ENCODE data around the gene UBE2Q2.
A peak's percentile ranks its signal among the peaks of the same experiment; 100 is the strongest.

UBE2Q2 gene

GRCh38 chr15:75943713-75944215 is 100.5 kb downstream of the UBE2Q2 start:
- Histone ChIP-seq H4K8ac (ENCODE audit: low read length) (no peak overlapping the region), H3K4me1 (ENCODE audit: control insufficient read depth, insufficient read depth, low read depth, low read length) (no peaks in the 10 kb centered on the region), H3K36me3 (ENCODE audit: control insufficient read depth in 1 of 2, insufficient read depth in 2 of 2, low read depth in 1 of 2, low read length in 2 of 2) (peaks cover 0 to 12% of the 10 kb centered on the region in 2 experiments), H3K14ac (ENCODE audit: low read length in 2 of 2) (no peak overlapping the region), H2BK15ac (ENCODE audit: low read depth, poor library complexity, severe bottlenecking) (no peak overlapping the region), H2BK5ac (ENCODE audit: low read depth, low read length, poor library complexity, severe bottlenecking) (no peak overlapping the region), H3K4me3 (ENCODE audit: insufficient read depth in 1 of 2, low read depth in 1 of 2, low read length in 2 of 2) (no peak overlapping the region), H3K9me3 (ENCODE audit: control insufficient read depth, low read length) (no peaks in the 10 kb centered on the region), H4K91ac (ENCODE audit: low read length) (no peak overlapping the region), H2BK12ac (ENCODE audit: low read length in 2 of 2) (no peak overlapping the region), H3K9ac (ENCODE audit: low read length) (no peak overlapping the region), H3K27ac (ENCODE audit: low read length, poor library complexity, severe bottlenecking) (no peak overlapping the region), H3K79me1 (replicated peaks; ENCODE audit: low read length, poor library complexity, severe bottlenecking) (no peaks in the 10 kb centered on the region), H3K23ac (ENCODE audit: low read length in 2 of 2) (no peak overlapping the region), H3K4ac (ENCODE audit: low read depth in 1 of 2, low read length in 2 of 2) (no peak overlapping the region), H2BK120ac (ENCODE audit: low read depth, low read length) (no peak overlapping the region), H3K27me3 (ENCODE audit: control insufficient read depth in 1 of 2, insufficient read depth in 1 of 2, low read length in 2 of 2) (peaks cover 0 to 72% of the 10 kb centered on the region in 2 experiments), H2AFZ (ENCODE audit: low read depth, low read length) (no peak overlapping the region), H3K4me2 (ENCODE audit: low read length, poor library complexity, severe bottlenecking) (no peak overlapping the region), H2AK5ac (ENCODE audit: low read length, severe bottlenecking) (no peak overlapping the region), H3K18ac (ENCODE audit: low read depth in 1 of 2, low read length in 2 of 2) (no peak overlapping the region)
- WGBS, result no CpG with 5 or more reads among the region's 1 CpG
- peak; percentile 27 for DNase-seq

- Histone ChIP-seq H4K8ac (ENCODE audit: low read length) (no peak overlapping the region), H3K4ac (ENCODE audit: low read depth in 1 of 2, low read length in 2 of 2) (no peak overlapping the region), H3K23ac (ENCODE audit: low read length in 2 of 2) (no peak overlapping the region), H3K4me1 (ENCODE audit: control insufficient read depth, insufficient read depth, low read depth, low read length) (no peaks in the 10 kb centered on the region), H3K27ac (ENCODE audit: low read length, poor library complexity, severe bottlenecking) (no peak overlapping the region), H3K36me3 (ENCODE audit: control insufficient read depth in 1 of 2, insufficient read depth in 2 of 2, low read depth in 1 of 2, low read length in 2 of 2) (no peaks in the 10 kb centered on the region), H2BK5ac (ENCODE audit: low read depth, low read length, poor library complexity, severe bottlenecking) (no peak overlapping the region), H3K9me3 (ENCODE audit: control insufficient read depth, low read length) (no peaks in the 10 kb centered on the region), H3K4me3 (ENCODE audit: insufficient read depth in 1 of 2, low read depth in 1 of 2, low read length in 2 of 2) (no peak overlapping the region), H2BK15ac (ENCODE audit: low read depth, poor library complexity, severe bottlenecking) (no peak overlapping the region), H3K27me3 (ENCODE audit: control insufficient read depth in 1 of 2, insufficient read depth in 1 of 2, low read length in 2 of 2) (peaks cover 0 to 74% of the 10 kb centered on the region in 2 experiments), H2AFZ (ENCODE audit: low read depth, low read length) (no peak overlapping the region), H3K9ac (ENCODE audit: low read length) (no peak overlapping the region), H4K91ac (ENCODE audit: low read length) (no peak overlapping the region), H3K4me2 (ENCODE audit: low read length, poor library complexity, severe bottlenecking) (no peak overlapping the region), H2BK12ac (ENCODE audit: low read length in 2 of 2) (no peak overlapping the region), H2BK120ac (ENCODE audit: low read depth, low read length) (no peak overlapping the region), H3K18ac (ENCODE audit: low read depth in 1 of 2, low read length in 2 of 2) (no peak overlapping the region), H3K79me1 (replicated peaks; ENCODE audit: low read length, poor library complexity, severe bottlenecking) (no peaks in the 10 kb centered on the region), H2AK5ac (ENCODE audit: low read length, severe bottlenecking) (no peak overlapping the region), H3K14ac (ENCODE audit: low read length in 2 of 2) (no peak overlapping the region)
- DNase-seq, result peak; percentile 68
- 22% methylated on average over 2 of the region's 4 CpGs for WGBS
Measured at GRCh38 chr15:75945953-75946352, 102.7 kb downstream of the UBE2Q2 start.

GRCh38 chr15:75947092-75947491 is 103.8 kb downstream of the UBE2Q2 start:
- H3K14ac ChIP-seq (ENCODE audit: low read length in 2 of 2), result no peak overlapping the region
- H3K9ac ChIP-seq (ENCODE audit: low read length), result no peak overlapping the region
- H3K4me1 ChIP-seq (ENCODE audit: control insufficient read depth, insufficient read depth, low read depth, low read length), result no peaks in the 10 kb centered on the region
- no peak overlapping the region for H3K4ac ChIP-seq (ENCODE audit: low read depth in 1 of 2, low read length in 2 of 2)
- no peak overlapping the region for H3K18ac ChIP-seq (ENCODE audit: low read depth in 1 of 2, low read length in 2 of 2)
- no peak overlapping the region for H3K27ac ChIP-seq (ENCODE audit: low read length, poor library complexity, severe bottlenecking)
- H3K23ac ChIP-seq (ENCODE audit: low read length in 2 of 2), result no peak overlapping the region
- no peak overlapping the region for H3K4me2 ChIP-seq (ENCODE audit: low read length, poor library complexity, severe bottlenecking)
- peaks cover 0 to 73% of the 10 kb centered on the region in 2 experiments for H3K27me3 ChIP-seq (ENCODE audit: control insufficient read depth in 1 of 2, insufficient read depth in 1 of 2, low read length in 2 of 2)
- DNase-seq, result peak; percentile 50
- 44% methylated on average over 1 of the region's 1 CpG for WGBS
- no peak overlapping the region for H4K91ac ChIP-seq (ENCODE audit: low read length)
- no peaks in the 10 kb centered on the region for H3K36me3 ChIP-seq (ENCODE audit: control insufficient read depth in 1 of 2, insufficient read depth in 2 of 2, low read depth in 1 of 2, low read length in 2 of 2)
- no peaks in the 10 kb centered on the region for H3K79me1 ChIP-seq (replicated peaks; ENCODE audit: low read length, poor library complexity, severe bottlenecking)
- no peak overlapping the region for H4K8ac ChIP-seq (ENCODE audit: low read length)
- no peak overlapping the region for H2AK5ac ChIP-seq (ENCODE audit: low read length, severe bottlenecking)
- no peak overlapping the region for H2BK15ac ChIP-seq (ENCODE audit: low read depth, poor library complexity, severe bottlenecking)
- H2BK120ac ChIP-seq (ENCODE audit: low read depth, low read length), result no peak overlapping the region
- H3K4me3 ChIP-seq (ENCODE audit: insufficient read depth in 1 of 2, low read depth in 1 of 2, low read length in 2 of 2), result no peak overlapping the region
- H2BK5ac ChIP-seq (ENCODE audit: low read depth, low read length, poor library complexity, severe bottlenecking), result no peak overlapping the region
- H2AFZ ChIP-seq (ENCODE audit: low read depth, low read length), result no peak overlapping the region
- H2BK12ac ChIP-seq (ENCODE audit: low read length in 2 of 2), result no peak overlapping the region
- H3K9me3 ChIP-seq (ENCODE audit: control insufficient read depth, low read length), result no peaks in the 10 kb centered on the region

- Histone ChIP-seq H2BK15ac (ENCODE audit: low read depth, poor library complexity, severe bottlenecking) (no peak overlapping the region), H2BK120ac (ENCODE audit: low read depth, low read length) (no peak overlapping the region), H2BK12ac (ENCODE audit: low read length in 2 of 2) (no peak overlapping the region), H3K9ac (ENCODE audit: low read length) (no peak overlapping the region), H3K14ac (ENCODE audit: low read length in 2 of 2) (no peak overlapping the region), H3K23ac (ENCODE audit: low read length in 2 of 2) (no peak overlapping the region), H4K8ac (ENCODE audit: low read length) (no peak overlapping the region), H2AFZ (ENCODE audit: low read depth, low read length) (no peak overlapping the region), H3K4ac (ENCODE audit: low read depth in 1 of 2, low read length in 2 of 2) (no peak overlapping the region), H2AK5ac (ENCODE audit: low read length, severe bottlenecking) (no peak overlapping the region), H3K18ac (ENCODE audit: low read depth in 1 of 2, low read length in 2 of 2) (no peak overlapping the region), H3K4me1 (ENCODE audit: control insufficient read depth, insufficient read depth, low read depth, low read length) (no peaks in the 10 kb centered on the region), H3K36me3 (ENCODE audit: control insufficient read depth in 1 of 2, insufficient read depth in 2 of 2, low read depth in 1 of 2, low read length in 2 of 2) (no peaks in the 10 kb centered on the region), H3K4me2 (ENCODE audit: low read length, poor library complexity, severe bottlenecking) (no peak overlapping the region), H3K27ac (ENCODE audit: low read length, poor library complexity, severe bottlenecking) (no peak overlapping the region), H3K27me3 (ENCODE audit: control insufficient read depth in 1 of 2, insufficient read depth in 1 of 2, low read length in 2 of 2) (peaks cover 0 to 72% of the 10 kb centered on the region in 2 experiments), H3K79me1 (replicated peaks; ENCODE audit: low read length, poor library complexity, severe bottlenecking) (no peaks in the 10 kb centered on the region), H2BK5ac (ENCODE audit: low read depth, low read length, poor library complexity, severe bottlenecking) (no peak overlapping the region), H3K9me3 (ENCODE audit: control insufficient read depth, low read length) (no peaks in the 10 kb centered on the region), H3K4me3 (ENCODE audit: insufficient read depth in 1 of 2, low read depth in 1 of 2, low read length in 2 of 2) (no peak overlapping the region), H4K91ac (ENCODE audit: low read length) (no peak overlapping the region)
- 84% methylated on average over 8 of the region's 8 CpGs for WGBS
- DNase-seq, result no peak
Measured at GRCh38 chr15:75948761-75949296, 105.6 kb downstream of the UBE2Q2 start.

Measured in mesenchymal stem cell (in vitro differentiated cells and primary cell).